ENCODE data around the gene SLC24A5. TPM values are rescaled to one million over a fixed set of nuclear protein-coding genes. Genes with fewer than 3 reads are reported as not detected.

Gene SLC24A5
- total and polyA plus RNA-seq, 2 donors (not counting 3 experiments of a cell fraction or from before 2014, with no cell fraction given): not detected

- ChIA-PET POLR2A (no interaction called here), CTCF (no interaction called here)
- intact Hi-C loops (cut with micrococcal nuclease) (no loop called here), dilution Hi-C loops (cut with MboI; ENCODE audit: extremely low pct_ligation_motif_present, low sequenced_read_pairs) (no loop called here)
- Histone ChIP-seq H4K20me1 (replicated peaks; ENCODE audit: control insufficient read depth, extremely low read depth, insufficient read depth, low read length) (no peaks in the 10 kb centered on the region), H3K9me1 (replicated peaks; ENCODE audit: control insufficient read depth, extremely low read depth, insufficient read depth, low read length) (no peaks in the 10 kb centered on the region), H3K9ac (replicated peaks; ENCODE audit: extremely low read depth, insufficient read depth, low read length) (no peak overlapping the region), H2AFZ (ENCODE audit: low read depth, low read length) (no peak overlapping the region), H3K4me3 (replicated peaks in 1 of 3; ENCODE audit: insufficient read depth in 1 of 3, low read depth in 1 of 3, low read length in 3 of 3) (no peak overlapping the region), H3K9me3 (replicated peaks; ENCODE audit: control insufficient read depth, insufficient read depth, low read length) (no peaks in the 10 kb centered on the region), H3K27ac (ENCODE audit: insufficient read depth, low read depth, low read length) (no peak overlapping the region), H3K79me2 (ENCODE audit: control insufficient read depth, insufficient read depth, low read length) (no peaks in the 10 kb centered on the region), H3K4me1 (ENCODE audit: control insufficient read depth, extremely low read depth, insufficient read depth, low read length) (no peaks in the 10 kb centered on the region), H3K4me2 (ENCODE audit: insufficient read depth, low read length) (no peak overlapping the region), H3K27me3 (ENCODE audit: control insufficient read depth in 2 of 2, insufficient read depth in 2 of 2, low read length in 2 of 2) (peaks cover 0 to 2% of the 10 kb centered on the region in 2 experiments), H3K36me3 (ENCODE audit: control insufficient read depth in 2 of 2, extremely low read depth in 1 of 2, insufficient read depth in 2 of 2, low read length in 2 of 2) (no peaks in the 10 kb centered on the region)
- TF ChIP-seq POLR2A (IDR thresholded peaks at IDR 0.05; ENCODE audit: low read depth, low read length) (no peak), CTCF (IDR thresholded peaks at IDR 0.05; ENCODE audit: extremely low read depth in 1 of 2, insufficient read depth in 1 of 2, low read depth in 1 of 2, low read length in 2 of 2) (no peak), MAX (IDR thresholded peaks at IDR 0.05; ENCODE audit: insufficient read depth, insufficient read length) (no peak), POLR2AphosphoS5 (IDR thresholded peaks at IDR 0.05; ENCODE audit: insufficient read depth, low read depth, low read length) (no peak), MYC (IDR thresholded peaks at IDR 0.05; ENCODE audit: low read depth, low read length) (no peak), GATA2 (IDR thresholded peaks at IDR 0.05; ENCODE audit: insufficient read depth, insufficient read length, low read depth, low read length) (no peak), FOS (IDR thresholded peaks at IDR 0.05; ENCODE audit: borderline replicate concordance, insufficient read depth, low read length) (no peak), EZH2 (IDR thresholded peaks at IDR 0.05; ENCODE audit: borderline replicate concordance, low read depth, low read length, severe bottlenecking) (no peak), JUN (IDR thresholded peaks at IDR 0.05; ENCODE audit: borderline replicate concordance, insufficient read depth, insufficient read length, low read depth) (no peak)
- no peak for DNase-seq (ENCODE audit: low read depth, low spot score)
- no peak for FAIRE-seq
- no TSS peak for BruUV-seq (replicated peaks)
Observed at GRCh38 chr15:48086576-48086975, 34.2 kb upstream of the SLC24A5 start.

All from endothelial cell of umbilical vein (primary cell).